Cortex of kidney (tissue), 1 donor: ENCODE results near the gene PURB.
"Not testable (repeated sequence)": the region's sequence is repeated elsewhere in the genome, so short reads cannot be mapped to it uniquely, and the experiment has no call there.

Experiments
- DNase-seq: peaks from one replicate; lab custom pipeline; 2025; lab: John Stamatoyannopoulos, UW

Gene PURB

DNA sequence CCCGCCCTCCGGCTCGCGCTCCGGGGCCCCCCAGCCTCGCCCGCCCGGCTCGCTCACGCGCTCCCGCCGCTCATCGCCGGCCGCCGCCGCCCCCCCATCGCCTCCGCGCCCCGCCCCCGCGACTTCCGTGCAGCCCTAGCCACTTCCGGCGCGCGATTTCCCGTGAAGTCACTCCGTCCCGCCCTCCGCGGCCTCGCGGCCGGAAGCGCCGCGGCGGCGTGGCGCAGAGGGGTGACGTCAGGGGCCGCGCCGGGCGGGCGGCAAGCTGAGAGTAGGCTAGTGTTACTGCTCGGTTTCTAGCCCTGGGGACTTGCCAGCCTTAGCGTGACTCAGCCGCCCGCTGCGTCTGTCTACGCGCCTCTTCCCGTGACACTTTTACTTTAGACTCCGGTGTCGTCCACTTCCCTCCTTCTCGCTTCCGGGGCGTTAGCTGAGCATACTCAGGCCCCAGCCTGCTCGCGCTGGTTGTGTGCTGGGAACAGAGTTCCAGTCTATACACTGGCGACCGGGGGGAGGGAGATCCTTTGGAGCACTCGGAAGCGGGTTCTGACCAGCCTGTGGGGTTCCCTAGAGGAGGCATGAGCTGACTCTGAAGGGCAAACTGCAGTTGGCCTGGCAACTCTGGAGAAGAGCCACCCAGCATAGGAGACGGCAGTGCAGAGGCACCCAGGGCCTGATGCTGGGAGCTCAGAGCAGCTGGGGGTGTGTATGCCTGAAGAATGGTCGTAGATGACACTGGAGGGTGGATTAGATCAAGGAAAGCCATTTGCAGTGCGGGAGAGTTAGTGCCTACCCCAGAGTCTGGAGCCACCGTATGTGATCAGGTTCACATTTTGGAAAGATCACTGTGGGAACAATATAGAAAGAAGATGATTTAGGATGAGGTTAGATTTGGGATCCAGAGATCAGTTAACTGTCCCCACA, at the start of gene PURB:
Gene PURB, minus strand, starts transcription at position 137 of the 924 bp plus-strand sequence. CDS start 182 bp downstream, outside the sequence.
- DNase-seq: peak; percentile 54

DNA sequence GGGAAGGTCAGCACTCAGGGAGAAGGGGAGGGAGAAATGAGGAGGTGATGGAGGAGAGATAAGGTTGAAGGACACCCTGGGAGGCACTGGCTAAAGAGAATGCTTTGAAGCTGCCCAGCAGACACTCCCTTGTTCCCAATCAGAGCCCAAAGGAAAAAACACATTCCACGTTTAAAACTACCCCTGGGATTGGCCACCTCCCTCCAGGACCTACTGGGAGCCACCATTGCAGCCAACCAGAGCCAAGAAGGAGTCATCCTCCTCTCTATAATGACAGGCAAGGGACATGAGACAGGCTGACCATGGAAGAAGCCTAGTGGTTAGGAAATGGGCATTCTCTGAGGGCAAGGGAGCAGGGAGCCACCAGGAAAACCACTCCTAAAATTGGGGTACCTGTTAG, 49.7 kb upstream of the PURB start:
- no peak for DNase-seq

DNA sequence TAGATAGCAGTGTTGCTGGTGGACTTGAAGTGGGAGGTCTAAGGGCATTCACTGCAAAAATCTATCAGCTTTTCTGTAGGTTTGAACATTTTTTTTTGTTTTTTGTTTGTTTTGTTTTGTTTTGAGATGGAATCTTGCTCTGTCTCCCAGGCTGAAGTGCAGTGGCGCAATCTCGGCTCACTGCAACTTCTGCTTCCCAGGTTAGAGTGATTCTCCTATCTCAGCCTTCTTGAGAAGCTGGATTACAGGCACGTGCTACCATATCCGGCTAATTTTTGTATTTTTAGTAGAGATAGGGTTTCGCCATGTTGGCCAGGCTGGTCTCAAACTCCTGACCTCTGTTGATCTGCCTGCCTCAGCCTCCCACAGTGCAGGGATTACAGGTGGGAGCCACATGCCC, 49.2 kb upstream of the PURB start:
- DNase-seq: not testable (repeated sequence)

DNA sequence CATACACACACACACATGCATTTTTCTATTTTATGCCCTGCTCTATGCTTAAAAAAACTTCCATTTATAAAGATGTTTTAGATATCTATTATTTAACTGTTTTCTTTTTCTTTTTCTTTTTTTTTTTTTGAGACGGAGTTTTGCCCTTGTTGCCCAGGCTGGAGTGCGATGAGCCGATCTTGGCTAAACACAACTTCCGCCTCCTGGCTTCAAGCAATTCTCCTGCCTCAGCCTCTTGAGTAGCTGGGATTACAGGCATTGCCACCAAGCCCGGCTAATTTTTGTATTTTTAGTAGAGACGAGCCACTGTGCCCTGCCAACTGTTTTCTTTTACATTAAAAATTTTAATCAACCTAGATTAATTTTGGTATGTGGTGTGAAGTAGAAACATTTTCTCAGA, 45.6 kb upstream of the PURB start:
- no peak for DNase-seq

DNA sequence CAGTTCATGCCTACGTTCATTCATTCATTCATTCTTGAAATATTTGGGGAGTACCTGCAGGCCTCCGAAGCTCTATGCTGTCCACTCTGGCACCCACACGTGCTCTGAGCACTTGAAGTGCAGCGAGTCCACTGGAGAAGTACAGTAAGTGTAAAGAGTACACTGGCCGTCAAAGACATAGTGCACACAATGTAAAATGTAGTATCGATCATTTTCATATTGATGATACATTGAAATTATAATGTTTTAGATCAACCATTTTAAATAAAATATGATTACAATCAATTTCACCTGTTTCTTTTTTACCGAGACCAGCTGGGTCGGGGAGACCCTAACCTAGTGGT, 37.0 kb upstream of the PURB start:
- no peak for DNase-seq

DNA sequence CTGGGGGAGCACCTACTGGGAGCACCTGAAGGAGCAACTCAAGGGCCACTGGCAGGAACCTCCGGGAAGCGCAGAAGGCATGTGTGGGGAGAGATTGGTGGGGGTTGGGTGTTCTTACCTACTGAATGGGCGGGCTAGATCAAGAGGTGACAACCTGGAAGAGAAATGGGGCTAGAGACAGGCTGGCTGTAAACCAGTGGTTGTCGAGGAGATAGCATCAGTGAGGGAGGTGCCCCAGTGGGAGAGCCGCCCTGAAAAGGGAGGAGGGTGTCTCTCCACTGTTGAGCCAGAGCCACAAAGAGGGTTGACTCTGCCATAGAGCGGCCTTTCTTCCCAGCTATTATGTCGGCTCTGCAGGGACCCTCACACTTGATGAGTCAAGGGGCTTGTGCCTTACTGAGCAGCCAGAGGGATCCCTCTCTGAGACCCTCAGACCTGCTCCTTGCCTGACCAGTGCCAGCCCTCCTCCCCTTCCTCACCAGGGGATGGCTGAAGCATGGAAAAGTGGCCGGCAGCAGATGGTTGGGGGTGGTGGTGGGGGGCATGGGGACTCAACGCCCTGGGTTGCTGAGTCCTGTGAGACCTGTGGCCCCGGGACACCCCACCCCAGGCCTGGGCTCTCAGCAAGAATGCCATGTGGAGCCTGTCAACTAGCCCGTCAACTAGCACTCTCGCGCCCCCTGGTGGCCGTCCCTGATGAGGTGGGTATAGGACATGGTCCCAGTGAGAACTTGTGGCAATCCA, 36.4 kb upstream of the PURB start:
- DNase-seq: no peak

DNA sequence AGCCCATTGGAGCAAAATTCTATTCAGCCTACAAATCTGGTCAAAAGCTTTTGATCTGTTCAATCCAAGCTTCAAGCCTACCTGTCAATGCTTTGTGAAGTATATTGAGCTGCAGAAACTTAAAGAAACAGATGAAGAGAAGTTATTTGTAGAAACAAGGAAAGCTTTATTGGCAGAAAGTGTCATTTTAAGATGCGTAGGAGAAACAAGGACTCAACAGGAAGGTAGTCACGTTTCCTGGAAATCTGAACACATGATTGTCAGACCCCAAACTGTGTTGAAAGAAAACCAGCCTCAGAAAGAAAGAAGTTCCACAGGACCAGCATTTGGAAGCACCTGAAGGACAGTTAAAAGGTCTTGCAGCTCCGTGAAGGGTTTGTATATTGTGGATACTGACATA, 34.8 kb upstream of the PURB start:
- DNase-seq: no peak

DNA sequence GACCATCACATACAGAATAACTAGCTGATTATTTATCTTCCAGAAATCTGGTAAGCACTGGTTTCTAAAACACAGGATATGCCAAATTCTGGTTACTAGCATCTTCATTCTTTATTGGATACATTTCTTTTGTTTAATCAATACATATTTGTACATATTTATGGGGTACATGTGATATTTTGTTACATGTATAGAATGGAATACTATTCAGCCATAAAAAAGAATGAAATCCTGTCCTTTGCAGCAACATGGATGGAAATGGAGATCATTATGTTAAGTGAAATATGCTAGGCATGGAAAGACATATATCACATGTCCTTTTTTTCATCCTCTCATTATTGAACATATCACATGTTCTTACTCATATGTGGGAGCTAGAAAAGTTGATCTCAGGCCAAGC, 32.7 kb upstream of the PURB start:
- DNase-seq: no peak

DNA sequence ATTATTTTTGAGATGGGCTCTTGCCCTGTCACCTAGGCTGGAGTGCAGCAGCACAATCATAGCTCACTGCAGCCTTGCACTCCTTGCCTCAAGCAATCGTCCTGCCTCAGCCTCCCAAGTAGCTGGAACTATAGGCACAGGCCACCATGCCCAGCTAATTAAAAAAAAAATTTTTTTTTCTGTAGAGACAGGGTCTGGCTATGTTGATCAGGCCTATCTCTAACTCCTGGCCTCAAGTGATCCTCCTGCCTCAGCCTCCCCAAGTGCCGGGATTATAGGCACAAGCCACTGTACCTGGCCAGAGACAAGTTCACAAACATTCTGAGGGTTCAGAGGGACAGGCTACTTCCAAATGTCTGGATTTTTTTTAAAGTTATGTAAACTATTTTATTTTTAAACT, 32.1 kb upstream of the PURB start:
- DNase-seq: no peak

DNA sequence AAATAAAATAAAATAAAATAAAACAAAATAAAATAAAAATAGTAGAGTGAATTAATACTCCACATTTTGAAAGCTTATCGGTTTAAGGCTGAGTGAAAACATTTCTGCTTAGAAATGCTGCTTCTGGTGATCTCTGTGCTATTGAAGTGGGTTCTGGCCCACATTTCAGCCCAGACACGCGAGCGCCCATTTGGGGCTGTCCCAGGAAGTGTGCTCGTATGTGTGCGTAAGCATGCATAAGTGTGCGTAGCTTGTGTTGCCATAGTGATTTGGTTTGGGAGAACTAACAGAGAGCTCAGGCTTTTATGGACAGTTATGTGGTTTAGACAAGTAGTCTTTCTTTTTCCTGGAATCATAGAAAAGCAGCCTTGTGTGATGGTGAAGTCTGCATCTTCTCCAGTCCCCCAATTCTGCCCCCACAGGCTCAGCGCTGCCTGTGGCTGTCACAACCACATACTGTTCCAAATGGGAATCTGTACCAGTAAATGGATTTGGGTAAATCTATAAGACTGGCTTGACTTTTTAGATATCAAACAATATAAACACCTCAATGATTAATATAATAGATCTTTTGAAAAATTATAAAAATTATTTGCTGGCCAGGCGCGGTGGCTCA, 29.8 kb upstream of the PURB start:
- DNase-seq: no peak

DNA sequence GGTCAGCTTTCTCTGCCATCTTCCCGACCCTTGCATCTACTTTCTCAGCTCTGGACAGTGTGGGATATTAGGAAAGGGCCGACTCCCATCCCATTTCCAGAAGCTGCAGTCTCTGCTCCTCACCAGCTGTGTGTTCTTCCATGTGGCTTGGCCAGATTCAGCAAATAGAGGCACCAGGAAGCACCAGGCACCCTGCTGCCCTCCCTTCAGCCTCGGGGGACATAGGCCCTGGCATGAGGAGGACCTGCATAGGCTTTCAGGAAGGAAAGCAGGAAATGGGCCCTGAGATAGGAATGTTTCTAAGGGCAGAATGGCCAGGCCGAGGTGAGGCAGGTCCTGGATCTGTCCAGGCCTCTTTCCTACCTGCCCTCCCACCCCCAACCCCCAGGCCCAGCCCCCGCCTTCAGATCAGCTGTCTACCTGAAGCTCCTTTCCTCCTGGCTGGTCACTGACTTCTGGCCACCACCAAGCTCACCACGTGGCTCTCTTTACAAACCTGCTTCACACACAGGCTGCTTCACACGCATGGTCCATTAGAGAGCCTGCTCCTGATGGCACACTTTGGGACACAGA, 27.5 kb upstream of the PURB start:
- DNase-seq: no peak

DNA sequence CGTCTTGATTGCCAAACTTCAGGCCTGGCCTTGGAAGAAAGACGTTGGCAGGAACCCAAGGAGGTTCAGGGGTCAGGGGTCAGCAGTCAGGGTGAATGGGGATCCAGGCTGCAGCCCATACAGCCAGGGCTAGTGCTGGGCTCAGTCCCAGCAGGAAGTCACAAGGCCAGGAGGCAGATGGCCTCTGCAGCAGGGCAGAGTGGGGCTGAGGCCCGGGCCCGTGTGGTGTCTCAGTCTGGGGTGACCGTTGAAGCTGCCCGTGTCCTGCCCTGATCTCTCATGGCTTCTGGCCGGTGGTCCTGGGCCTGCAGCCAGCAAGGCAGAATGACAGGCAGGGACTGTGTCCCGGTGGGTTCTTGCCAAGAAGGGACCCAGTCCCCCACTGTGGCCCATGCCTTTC, 26.6 kb upstream of the PURB start:
- no peak for DNase-seq

DNA sequence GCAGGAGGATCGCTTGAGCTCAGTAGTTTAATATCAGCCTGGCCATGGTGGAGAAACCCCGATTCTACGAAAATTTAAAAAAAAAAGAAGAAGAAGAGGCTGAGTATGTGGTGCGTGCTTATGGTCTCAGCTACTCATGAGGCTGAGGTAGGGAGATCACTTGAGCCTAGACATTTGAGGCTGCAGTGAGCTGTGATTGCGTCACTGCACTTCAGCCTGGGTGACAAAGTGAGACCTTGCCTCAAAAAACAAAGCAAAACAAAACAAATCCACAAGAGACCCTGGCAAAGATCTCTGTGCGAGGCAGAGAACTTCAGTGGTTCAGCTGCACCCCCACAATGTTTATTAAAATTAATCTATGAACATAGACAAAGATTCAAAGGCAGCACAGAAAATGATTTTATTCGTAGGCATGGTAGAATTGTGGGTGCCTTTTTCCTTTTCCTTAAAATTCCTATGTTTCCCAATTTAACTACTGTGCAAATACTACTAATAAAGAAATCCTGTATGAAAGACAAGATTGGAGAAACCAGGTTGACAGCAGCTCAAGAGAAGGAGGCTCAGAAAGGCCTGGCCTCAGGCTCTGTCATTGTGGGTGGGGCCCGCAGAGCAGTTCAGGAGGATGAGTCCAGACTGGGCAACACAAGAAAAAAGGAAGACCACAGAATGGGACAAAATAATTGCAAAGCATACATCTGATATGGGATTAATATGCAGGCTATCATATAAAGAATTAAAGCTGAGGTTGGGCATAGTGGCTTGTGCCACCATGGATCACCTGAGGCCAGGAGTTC, 24.5 kb upstream of the PURB start:
- DNase-seq: no peak

DNA sequence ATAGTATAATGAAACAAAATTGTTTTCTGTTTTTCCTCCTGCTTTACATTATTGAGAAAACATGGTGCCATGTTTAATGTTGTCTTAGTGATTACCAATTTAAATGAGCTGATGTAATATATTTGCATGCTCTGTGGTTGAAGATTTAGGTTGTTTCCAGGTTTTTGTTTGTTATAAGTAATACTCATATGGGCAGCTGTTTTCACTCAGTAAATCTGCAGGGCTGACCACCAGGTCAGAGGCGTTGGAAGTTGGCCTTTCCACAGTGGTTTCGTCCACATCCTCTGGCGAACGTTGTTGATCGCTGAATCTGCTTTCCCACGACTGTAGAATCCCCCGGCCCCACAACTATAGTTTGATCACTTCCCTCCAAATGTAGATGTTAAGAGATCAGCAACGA, 21.6 kb upstream of the PURB start:
- no peak for DNase-seq

DNA sequence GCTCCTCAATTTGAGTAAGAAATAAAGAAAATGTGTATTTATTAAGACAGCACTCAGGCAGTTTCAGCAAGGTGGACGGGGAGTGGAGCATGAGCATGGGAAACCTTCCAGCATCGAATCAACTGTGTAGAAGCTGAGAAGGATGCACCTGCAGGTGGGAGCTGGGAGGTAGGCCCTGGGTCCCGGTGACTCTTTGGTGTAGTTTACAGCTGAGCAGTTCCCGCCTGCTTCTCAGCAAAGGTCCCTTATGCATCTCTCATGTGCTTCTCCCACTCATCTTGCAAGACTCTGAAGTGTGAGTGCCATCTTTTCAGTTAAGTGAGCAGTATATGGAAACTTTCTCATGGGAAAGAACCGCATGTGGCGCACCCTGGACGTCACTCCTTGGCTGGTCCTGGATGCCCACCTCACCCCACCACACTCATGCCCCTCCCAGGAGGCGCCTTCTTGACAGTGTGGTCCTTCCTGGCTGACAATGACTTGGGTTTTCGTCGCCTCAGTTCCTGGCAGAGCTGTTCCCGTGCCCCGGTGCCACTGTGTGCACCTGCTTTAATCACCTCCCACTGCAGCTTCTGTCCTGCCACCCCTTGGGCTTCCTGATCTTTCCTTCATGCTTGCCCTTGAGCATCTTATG, 19.8 kb upstream of the PURB start:
- no peak for DNase-seq

DNA sequence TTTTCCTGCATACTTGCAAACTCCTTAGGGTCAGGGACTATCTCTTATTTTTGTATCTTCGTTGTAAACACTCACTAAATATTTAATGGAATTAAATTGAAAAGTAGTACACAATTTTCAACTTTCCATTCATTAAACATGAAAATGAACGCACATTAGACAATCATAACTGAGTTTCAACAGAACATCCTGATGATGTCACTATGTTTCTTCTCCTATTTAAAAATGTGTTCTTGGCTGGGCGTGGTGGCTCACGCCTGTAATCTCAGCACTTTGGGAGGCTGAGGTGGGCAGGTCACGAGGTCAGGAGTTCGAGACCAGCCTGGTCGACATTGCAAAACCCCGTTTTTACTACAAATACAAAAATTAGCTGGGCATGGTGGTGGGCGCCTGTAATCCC, 14.1 kb upstream of the PURB start:
- DNase-seq: no peak

DNA sequence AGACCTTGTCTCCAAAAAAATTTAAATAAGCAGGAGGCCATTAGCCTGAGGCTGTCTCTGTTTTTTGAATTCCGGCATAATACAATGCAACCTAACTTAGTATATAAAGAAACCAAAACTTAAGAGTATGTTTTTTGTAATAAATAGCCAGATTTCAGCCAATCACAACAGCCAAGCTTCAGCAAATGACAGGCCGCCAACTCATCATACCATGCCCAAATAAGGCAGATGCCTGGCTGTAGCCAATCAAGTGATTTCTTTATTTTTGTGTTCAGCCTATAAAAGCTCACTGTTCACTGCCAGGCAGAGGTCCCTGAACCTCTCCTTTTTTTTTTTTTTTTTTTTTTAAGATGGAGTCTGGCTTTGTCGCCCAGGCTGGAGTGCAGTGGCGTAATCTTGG, 12.7 kb upstream of the PURB start:
- DNase-seq: no peak

DNA sequence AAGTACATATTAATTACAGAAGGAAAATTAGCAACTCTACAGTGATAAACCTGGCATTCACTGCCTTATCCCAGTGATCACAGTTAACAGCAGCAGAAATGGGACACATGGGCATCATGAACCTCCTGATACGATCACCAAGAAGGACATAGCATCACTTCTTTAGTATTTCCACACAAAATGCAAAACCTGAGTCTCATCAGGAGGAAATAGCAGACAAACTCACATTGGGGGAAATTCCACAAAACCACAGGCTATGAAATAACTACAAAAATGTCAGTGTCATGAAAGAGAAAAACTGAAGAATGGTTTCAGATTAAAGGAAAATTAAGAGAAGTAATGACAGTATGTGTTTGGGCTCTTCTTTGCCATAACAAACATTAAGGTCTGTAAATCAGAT, 12.0 kb upstream of the PURB start:
- DNase-seq: no peak

DNA sequence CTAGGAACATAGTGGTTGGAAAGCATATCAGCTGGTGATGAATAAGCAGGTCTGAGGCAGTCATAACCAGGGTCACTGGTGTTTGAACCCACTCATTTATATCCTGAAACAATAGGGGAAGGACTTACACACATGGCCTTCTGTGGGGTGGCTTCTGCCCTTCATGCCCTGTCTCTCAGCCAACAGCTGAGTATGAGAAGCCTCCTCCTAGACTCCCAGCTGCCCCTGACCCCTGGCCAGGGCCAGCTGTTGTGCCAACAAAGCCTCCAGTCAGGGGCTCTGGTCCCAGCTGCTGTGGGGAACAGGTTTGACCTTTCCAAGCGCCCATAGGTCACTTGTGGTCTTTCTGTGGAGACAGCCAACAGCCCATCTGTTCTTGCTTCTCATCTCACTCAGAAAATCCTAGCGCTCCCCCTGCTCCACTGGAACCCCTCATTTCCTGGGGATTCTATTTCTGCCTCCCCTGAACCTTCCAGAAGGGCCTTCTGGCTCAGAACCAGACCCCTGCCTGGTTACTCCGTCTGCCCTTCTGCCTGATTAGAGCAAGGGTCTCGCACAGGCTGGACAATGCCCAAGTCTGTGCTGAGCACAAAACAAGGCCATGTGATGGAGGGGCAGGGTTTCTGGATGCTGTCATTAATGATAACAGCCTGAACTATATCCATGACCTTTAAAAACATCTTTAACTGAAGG, 9.7 kb upstream of the PURB start:
- DNase-seq: no peak

DNA sequence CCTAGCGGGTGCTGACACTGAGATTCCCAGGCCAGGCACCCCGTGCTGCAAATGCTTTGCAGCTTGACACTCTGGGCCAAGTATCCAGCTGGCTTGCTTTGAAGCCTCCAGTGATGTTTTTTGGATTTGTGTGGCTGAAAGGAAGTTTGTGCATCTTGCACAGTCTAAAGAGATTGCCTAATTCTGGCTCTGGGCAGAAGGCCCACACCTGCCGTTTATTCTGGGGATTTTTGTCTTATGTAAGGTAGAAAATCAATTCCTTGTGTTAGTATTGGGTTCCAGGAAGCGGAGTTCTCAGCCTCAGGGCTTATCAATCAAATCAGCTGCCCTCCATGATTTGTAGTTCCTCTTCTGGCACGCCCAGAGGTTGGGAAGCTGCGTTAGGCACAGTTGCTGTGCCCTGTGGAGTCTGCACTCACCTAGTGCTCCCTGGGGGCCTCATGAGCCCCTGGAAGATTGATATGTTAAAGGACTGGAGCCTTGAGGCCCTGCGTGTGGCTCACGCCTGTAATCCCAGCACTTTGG, 8.4 kb upstream of the PURB start:
- no peak for DNase-seq

DNA sequence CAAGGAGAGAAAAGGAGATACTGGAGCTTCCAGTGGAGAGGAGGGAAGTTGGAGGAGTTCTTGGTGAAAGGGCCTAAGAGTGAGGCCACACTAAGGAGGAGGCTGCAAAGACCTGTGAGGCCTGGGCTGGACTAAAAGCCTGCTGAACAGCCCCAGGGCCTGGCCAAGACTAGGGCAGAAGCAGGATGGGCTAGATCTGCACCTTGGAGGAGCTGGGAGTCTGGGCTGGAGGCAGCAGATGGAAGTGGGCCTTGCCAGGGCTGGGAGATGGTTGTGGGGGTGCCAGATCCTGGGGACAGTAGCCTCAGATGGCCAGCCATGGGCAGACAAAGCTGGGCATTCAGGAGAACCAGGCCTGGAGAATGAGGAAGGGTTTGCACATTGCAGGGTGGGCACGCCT, 6.5 kb upstream of the PURB start:
- no peak for DNase-seq
